Measurements from ENCODE around the gene HEY2.

- no peak for TF ChIP-seq CTCF (conservative IDR thresholded peaks at IDR 0.05; ENCODE audit: low read depth, low read length)
- no peak for TF ChIP-seq EZH2 (IDR thresholded peaks at IDR 0.05; ENCODE audit: low read length, unreplicated experiment)
Measured at GRCh38 chr6:125742464-125743120, 6.8 kb upstream of the HEY2 start.

Data from PC-3 (cell line).